Sigmoid colon (tissue), 3 donors: ENCODE results near the gene LPP.

ENCODE experiments used
- POLR2A ChIP-seq, 2 donors: fragments of 450-650 bp; IDR thresholded peaks; one replicate each; pipeline ENCODE4 v1.6.1; 2016; ENCODE audit warnings: antibody characterized with exemption in 2 of 2, mild to moderate bottlenecking in 2 of 2, moderate library complexity in 2 of 2
- TF ChIP-seq, protein P1 (sequence below), 4 experiments: fragments of 450-650 bp in 3 of 4; fragments of 200-600 bp in 1 of 4; IDR thresholded peaks; one replicate each; pipeline ENCODE4 v1.5.1; 2016 to 2019; ENCODE audit warnings: antibody characterized with exemption in 4 of 4, mild to moderate bottlenecking in 3 of 4, moderate library complexity in 2 of 4

DNA sequence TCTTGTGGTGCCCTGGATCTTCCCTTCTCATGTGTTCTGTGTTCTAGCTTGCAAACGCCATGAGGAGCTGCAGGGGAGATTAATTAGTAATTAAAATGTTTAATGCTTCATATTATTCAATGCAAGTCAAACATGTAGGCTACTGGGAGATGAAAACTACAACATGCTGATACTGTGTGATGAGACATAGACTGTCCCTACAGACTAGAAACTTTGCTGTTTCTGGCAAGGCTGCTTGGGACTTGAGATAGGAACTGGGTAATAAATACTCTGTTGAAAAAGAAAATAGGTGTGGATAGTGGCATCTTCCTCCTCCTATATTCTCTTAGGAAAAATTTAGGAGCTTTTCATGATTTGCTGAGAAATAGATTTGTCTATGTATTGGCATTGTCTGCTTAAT lies 379.2 kb downstream of the LPP start:
- TF ChIP-seq, protein P1, sequence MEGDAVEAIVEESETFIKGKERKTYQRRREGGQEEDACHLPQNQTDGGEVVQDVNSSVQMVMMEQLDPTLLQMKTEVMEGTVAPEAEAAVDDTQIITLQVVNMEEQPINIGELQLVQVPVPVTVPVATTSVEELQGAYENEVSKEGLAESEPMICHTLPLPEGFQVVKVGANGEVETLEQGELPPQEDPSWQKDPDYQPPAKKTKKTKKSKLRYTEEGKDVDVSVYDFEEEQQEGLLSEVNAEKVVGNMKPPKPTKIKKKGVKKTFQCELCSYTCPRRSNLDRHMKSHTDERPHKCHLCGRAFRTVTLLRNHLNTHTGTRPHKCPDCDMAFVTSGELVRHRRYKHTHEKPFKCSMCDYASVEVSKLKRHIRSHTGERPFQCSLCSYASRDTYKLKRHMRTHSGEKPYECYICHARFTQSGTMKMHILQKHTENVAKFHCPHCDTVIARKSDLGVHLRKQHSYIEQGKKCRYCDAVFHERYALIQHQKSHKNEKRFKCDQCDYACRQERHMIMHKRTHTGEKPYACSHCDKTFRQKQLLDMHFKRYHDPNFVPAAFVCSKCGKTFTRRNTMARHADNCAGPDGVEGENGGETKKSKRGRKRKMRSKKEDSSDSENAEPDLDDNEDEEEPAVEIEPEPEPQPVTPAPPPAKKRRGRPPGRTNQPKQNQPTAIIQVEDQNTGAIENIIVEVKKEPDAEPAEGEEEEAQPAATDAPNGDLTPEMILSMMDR (IDR thresholded peaks at IDR 0.05), result no peak
- no peak for TF ChIP-seq POLR2A (IDR thresholded peaks at IDR 0.05)
